AG08396 (cell line): ENCODE measurements around the gene CXCL12.
A peak's percentile ranks its signal among the peaks of the same experiment; 100 is the strongest.

Source experiments
- DNase-seq: peaks from one replicate; pipeline ENCODE4 v3.0.0; 2012; ENCODE audit warnings: low spot score, mixed read lengths

Gene CXCL12

DNA sequence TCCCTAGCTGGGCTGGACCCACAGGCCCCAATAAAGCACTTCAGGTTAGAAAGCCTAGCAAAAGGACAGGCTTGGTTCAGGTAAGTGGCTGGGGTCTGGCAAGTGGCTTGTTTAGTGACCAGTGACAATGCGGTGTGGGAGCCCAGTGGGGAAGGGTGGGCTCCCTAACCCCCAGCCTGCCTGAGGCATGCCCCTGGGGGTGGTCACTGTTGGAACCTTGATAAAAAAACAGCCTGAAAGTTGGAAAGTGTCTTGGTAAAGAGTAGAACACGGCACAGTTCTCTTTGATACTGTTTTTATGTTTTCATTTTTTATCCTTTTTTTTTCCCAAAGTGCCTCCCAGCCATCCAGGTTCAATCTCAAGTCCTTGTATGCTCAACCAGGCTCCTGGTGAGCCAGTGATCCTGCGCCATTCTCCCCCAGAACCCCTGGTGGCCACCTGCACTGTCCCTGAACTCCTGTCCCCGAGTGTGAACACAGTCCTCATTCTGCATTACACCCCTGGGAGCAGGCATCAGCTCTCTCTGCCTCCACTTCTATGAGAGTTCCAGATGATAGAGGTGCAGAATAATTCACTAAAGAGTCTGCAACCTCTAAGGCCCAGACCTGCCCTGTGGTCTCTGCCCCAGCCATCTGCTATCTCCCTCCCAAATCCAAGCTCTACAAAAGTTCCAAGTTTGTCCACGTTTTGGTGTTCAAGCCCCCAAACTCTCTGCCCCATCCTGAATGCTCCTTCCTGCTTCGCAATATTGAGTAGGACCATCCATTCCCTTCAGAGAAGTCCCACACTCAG lies 15.0 kb upstream of the CXCL12 start:
- DNase-seq: no peak

GRCh38 chr10:44398747-44399658 lies 14.1 kb upstream of the CXCL12 start:
- DNase-seq: no peak

- no peak for DNase-seq
Measured at GRCh38 chr10:44398271-44398670, 13.4 kb upstream of the CXCL12 start.

GRCh38 chr10:44397476-44398225 lies 12.8 kb upstream of the CXCL12 start:
- no peak for DNase-seq

- DNase-seq: no peak
Measured at GRCh38 chr10:44396671-44397191, 11.8 kb upstream of the CXCL12 start.

DNA sequence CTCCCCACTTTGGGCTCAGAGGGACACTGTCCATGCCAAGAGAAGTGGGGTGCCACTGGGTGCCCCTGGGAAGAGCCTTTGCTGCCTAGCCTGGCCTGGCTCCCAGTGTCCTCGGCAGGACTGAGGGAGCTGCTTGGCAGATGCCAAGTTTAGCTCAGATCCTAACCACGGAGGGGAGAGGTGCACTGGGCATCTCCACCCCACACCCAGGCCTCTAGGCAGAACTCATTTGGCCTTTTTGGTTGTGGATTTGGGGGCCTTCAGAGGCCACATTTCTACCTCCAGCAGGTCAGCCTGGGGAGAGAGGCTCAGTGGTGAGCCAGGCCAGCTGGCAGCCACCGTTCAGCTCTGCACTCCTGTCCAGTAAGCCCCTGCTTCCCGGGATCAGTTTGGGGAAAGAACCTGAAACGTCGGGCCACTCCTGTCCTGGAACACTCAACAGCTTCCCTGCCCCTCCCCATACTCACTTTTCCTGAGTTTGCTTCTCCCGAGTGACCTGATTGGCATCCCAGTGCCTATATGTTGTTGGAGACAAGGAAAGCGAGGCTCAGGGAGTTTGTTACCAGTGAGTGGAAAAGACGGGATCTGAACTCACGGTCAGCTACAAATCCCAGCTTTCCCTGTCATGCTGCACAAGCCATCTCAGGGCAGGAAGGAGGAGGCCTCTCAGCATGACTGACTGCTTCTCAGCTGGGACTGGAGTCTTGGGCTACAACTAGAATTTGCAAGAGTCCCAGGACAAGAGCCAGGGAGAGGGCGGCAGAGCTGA lies 11.2 kb upstream of the CXCL12 start:
- DNase-seq: no peak

GRCh38 chr10:44395396-44395795 lies 10.5 kb upstream of the CXCL12 start:
- no peak for DNase-seq

DNA sequence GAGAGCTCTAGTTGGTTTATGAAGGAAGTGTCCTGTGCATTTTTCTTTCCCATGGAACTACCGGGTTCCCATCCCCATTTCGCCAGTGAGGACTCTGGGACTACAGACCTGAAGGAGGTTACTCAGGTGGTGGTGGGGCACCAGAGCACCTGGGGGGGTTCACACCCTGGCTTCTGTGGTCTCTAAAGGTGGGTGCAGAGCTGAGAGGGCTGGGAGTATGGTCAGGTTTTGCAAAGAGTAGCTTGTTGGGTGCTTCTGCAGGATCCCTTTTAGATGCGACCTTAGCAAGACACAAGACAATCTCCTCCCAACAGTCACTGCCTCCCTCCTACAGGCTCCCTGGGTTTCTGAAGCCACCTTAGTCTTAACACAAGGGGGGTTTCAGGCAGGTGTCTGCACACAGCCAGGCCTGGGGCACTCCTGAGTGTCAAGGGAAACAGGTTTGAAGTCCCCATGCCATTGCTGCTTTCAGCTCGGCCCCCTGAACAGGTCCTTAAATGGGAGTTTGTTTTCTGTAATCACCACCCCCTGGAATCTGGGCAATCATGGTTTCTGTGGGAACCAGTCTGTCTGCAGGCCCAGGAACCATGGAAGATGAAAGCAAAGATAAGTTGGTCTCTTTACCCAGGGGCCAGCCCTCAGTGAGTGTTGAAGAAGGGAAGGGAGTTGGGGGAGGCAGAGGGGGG lies 9.9 kb upstream of the CXCL12 start:
- DNase-seq: no peak

DNA sequence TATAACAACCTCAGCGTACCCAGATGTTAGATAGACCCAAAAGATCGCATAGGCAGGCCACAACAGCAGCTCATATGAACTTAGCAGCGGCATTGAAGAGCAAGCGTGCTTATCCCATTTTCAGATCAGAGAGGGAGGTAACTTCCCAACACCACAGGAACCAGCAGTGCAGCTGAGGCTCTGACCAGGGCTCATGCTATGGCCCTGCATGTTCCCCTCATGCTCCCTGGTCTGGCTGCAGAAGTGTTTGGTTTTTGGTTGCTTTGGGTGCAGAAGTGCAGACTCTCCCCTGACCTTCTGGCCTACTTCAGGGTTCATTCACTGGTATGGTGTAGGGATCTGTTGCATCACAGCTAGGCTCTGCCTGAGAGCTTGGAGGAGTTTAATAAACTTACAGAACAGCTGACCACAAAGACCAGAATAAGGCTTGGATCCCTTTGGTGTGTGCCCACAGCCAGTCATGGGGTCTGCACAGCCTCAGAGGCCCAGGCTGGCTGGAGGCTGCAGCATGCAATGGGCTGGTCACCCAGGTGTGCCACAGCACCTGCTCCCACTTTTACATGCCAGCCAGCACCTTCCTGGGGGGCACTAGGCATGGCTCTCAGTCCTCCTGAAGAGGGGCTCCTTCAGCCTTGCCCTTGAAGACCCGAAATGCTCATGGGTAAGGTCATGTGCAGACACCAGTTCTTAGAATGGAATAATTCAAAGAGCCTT lies 9.1 kb upstream of the CXCL12 start:
- DNase-seq: no peak

- no peak for DNase-seq
Measured at GRCh38 chr10:44393051-44393630, 8.2 kb upstream of the CXCL12 start.

- no peak for DNase-seq
Measured at GRCh38 chr10:44392420-44392819, 7.5 kb upstream of the CXCL12 start.

DNA sequence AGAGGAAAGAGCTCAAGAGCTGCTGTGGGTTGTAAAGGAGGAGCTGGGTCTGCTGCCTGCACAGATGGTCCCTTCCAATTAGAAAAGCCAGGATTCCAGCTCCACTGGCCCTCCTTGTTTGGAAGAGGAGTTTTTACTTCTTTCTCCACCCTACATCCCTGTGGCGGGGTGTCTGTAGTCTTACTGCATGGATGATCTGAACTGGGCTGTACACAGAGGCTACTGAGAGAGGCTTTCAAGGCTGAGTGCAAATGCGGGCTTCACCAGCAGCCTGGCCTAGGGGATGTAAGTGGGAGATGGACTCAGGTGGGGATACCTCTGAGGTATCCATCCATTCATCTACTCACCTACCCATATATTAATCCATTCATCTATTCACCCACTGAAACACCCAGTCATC lies 7.1 kb upstream of the CXCL12 start:
- no peak for DNase-seq

GRCh38 chr10:44390585-44391072 lies 5.7 kb upstream of the CXCL12 start:
- DNase-seq: no peak

DNA sequence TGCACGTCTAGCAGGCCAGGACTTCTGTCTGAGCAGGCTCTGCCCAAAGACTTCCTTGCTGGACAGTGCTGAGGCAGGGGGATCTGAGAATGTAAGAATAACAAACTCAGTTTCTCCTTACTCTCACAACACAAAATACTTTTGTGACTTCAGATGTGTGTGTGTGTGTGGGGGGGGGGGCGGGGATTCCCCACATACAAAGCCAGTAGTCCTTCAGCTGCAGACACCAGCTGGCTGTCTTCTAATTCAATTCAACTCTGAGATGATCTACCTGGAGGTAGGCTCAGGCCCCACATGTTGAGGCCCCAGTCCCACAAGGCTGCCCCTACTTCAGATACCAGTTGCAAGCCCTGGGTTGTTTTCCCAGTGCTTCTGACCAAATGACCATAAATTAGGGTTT lies 4.7 kb upstream of the CXCL12 start:
- DNase-seq: no peak

DNA sequence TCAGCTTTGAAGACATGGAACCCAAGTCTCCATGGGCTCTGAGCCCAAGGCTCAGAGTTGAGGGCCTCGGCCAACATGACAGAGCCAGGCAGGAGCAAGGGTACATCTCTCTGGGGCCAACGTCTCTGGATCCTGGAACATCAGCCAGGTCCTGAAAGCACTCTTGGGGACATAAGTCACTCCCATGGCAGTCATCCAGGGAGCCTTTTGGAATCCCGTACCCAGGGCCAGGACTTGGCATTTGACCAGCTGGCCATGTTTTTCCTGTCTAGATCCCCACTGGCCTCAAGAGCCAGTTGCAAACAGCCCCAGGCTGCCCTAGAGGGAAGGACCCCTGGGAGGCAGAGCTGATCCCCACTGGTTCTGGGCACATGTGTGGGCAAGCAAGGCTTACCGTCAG lies 4.3 kb upstream of the CXCL12 start:
- no peak for DNase-seq

GRCh38 chr10:44388641-44389040 lies 3.7 kb upstream of the CXCL12 start:
- DNase-seq: no peak

- DNase-seq: no peak
Measured at GRCh38 chr10:44387853-44388251, 3.0 kb upstream of the CXCL12 start.

DNA sequence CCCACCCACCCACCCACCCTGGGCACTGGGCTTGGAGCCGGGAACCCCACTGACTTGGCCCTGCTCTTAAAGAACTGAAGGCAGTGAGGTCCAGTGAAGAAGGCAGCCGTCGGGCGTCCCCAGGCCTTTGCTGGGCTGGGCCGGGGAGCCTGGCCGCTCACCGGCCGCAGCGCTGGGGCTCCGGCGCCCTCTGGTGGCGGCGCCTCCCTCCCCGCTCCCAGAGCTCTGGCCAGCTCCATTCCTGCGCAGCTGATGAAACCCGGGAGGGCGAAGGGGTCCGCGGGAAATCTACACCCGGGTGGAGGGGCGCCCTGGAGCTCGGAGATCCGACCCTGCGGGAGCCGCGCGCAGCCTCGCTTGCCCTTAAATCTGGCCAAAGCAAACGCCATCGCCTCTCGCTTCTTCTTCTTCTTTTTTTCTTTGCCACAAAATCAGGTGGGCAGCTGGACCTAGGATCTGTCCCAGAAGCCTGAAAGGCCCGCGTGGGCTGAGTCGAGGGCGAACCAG lies 1.7 kb upstream of the CXCL12 start:
- DNase-seq: peak; percentile 94

DNA sequence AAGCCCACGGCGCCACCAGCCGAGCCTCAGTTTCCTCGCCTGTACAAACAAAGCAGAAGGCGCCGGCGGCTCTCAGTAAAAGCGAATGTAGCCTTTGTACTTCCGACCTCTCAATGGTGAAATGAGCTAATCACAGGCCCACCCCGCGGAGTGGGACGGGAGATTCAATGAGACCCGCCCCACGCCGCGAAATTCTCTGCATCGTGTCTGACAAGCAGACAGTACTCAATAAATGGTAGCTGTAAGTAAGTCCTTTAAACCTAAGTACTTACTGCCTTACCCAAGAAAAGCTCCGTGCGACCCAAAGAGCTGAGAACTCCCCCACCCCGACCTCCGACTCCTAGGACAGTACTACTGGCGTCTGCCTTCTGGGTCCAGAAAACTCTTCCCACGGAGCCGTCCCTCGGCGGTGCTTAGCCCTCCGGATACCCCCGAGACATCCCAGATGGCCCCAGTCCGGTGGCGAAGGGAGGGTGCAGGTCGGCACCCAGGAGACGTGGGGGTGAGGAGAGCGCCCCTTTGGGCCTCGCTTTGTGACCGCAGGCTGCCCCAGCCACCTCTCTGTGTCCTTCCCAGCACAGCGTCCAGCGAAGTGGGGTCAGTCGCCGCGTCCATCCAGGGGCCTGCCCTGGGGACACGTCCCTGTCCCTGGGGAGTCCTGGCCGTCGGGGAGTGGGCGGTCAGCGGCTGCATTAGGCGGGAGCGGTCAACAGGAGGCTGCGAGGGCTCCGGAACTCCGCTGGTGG lies 972 bp upstream of the CXCL12 start:
- DNase-seq: no peak
